Stomach (tissue), 4 donors: ENCODE results near the gene FAM234B.

Source experiments
- CTCF ChIP-seq, 7 experiments: fragments of 450-650 bp in 4 of 7; fragments of 200-600 bp in 3 of 7; sonication (generic) in 3 of 7; IDR thresholded peaks; one replicate each; pipeline ENCODE4 v1.5.1; 2016 to 2019; ENCODE audit warnings: antibody characterized with exemption in 7 of 7, control low read depth in 2 of 7, mild to moderate bottlenecking in 1 of 7
- POLR2AphosphoS5 ChIP-seq, 3 donors: sonication (generic); formaldehyde crosslinking; IDR thresholded peaks; one replicate each; pipeline ENCODE4 v1.6.1; 2016; ENCODE audit warnings: antibody characterized with exemption in 3 of 3

GRCh38 chr12:13061377-13061776 is 17.2 kb downstream of the FAM234B start:
- no peak for TF ChIP-seq POLR2AphosphoS5 (IDR thresholded peaks at IDR 0.05)
- TF ChIP-seq CTCF (IDR thresholded peaks at IDR 0.05), result no peak
